Parathyroid adenoma (tissue), 2 donors: ENCODE data around the gene ITGAL.
"Not testable (repeated sequence)": the region's sequence is repeated elsewhere in the genome, so short reads cannot be mapped to it uniquely, and the experiment has no call there.

Experiments
- H2AFZ ChIP-seq: fragments of 300-600 bp; sonication (generic); one replicate; pipeline ENCODE4 v1.7.0; 2017; ENCODE audit warnings: antibody characterized with exemption, mild to moderate bottlenecking
- H3K27ac ChIP-seq: fragments of 300-600 bp; sonication (generic); one replicate; pipeline ENCODE4 v1.7.0; 2017
- H3K27me3 ChIP-seq: fragments of 300-600 bp; sonication (generic); one replicate; pipeline ENCODE4 v1.7.0; 2017; ENCODE audit warnings: low read length; ENCODE audit not compliant: control insufficient read depth, insufficient read depth
- H3K36me3 ChIP-seq: fragments of 300-600 bp; sonication (generic); one replicate; pipeline ENCODE4 v1.7.0; 2017; ENCODE audit warnings: low read length; ENCODE audit not compliant: control insufficient read depth, insufficient read depth
- H3K4me1 ChIP-seq: fragments of 300-600 bp; sonication (generic); one replicate; pipeline ENCODE4 v1.7.0; 2017; ENCODE audit warnings: control low read depth
- H3K4me2 ChIP-seq: fragments of 300-600 bp; sonication (generic); one replicate; pipeline ENCODE4 v1.7.0; 2017; ENCODE audit warnings: low read length
- H3K4me3 ChIP-seq: fragments of 300-600 bp; sonication (generic); one replicate; pipeline ENCODE4 v1.7.0; 2017; ENCODE audit warnings: low read depth, low read length
- H3K79me2 ChIP-seq: fragments of 300-600 bp; sonication (generic); one replicate; pipeline ENCODE4 v1.7.0; 2017; ENCODE audit warnings: control low read depth
- H3K9ac ChIP-seq: fragments of 300-600 bp; sonication (generic); one replicate; pipeline ENCODE4 v1.7.0; 2017; ENCODE audit warnings: mild to moderate bottlenecking
- H3K9me3 ChIP-seq: fragments of 300-600 bp; sonication (generic); one replicate; pipeline ENCODE4 v1.7.0; 2017; ENCODE audit warnings: low read length; ENCODE audit not compliant: control insufficient read depth
- CTCF ChIP-seq: fragments of 300-600 bp; sonication (generic); IDR thresholded peaks from one replicate; pipeline ENCODE4 v1.7.0; 2017; ENCODE audit warnings: antibody characterized with exemption, mild to moderate bottlenecking
- donor health status: primary hyperparathyroidism.

Gene ITGAL

GRCh38 chr16:30533748-30534367 is 61.3 kb downstream of the ITGAL start:
- Histone ChIP-seq H3K4me3 (peak overlapping the region; percentile 73), H3K9me3 (no peaks in the 10 kb centered on the region), H3K27me3 (no peaks in the 10 kb centered on the region), H3K27ac (peak overlapping the region; percentile 94), H3K79me2 (peaks cover 12% of the 10 kb centered on the region), H3K9ac (peak overlapping the region; percentile 95), H3K4me1 (peaks cover 11% of the 10 kb centered on the region), H2AFZ (peak overlapping the region; percentile 96), H3K4me2 (peak overlapping the region; percentile 76), H3K36me3 (no peaks in the 10 kb centered on the region)
- no peak for TF ChIP-seq CTCF

GRCh38 chr16:30534368-30535105 is 62.0 kb downstream of the ITGAL start, which contains the start of gene ZNF747:
Gene ZNF747 (minus strand): TSS chr16:30534858. CDS start chr16:30534679, 179 bp downstream.
- H3K79me2 ChIP-seq = peaks cover 12% of the 10 kb centered on the region
- no peaks in the 10 kb centered on the region for H3K27me3 ChIP-seq
- peak within 1 kb of the TSS; percentile 94 for H3K27ac ChIP-seq
- peak within 1 kb of the TSS; percentile 95 for H3K9ac ChIP-seq
- H2AFZ ChIP-seq = peak within 1 kb of the TSS; percentile 96
- peak within 1 kb of the TSS; percentile 76 for H3K4me2 ChIP-seq
- H3K9me3 ChIP-seq = no peaks in the 10 kb centered on the region
- no peaks in the 10 kb centered on the region for H3K36me3 ChIP-seq
- TF ChIP-seq CTCF = peak; percentile 10
- peak within 1 kb of the TSS; percentile 73 for H3K4me3 ChIP-seq
- H3K4me1 ChIP-seq = peaks cover 11% of the 10 kb centered on the region

- no peak for TF ChIP-seq CTCF
- Histone ChIP-seq H3K9me3 (no peaks in the 10 kb centered on the region), H3K27me3 (no peaks in the 10 kb centered on the region), H3K4me1 (peaks cover 11% of the 10 kb centered on the region), H3K79me2 (peaks cover 12% of the 10 kb centered on the region), H2AFZ (peak overlapping the region; percentile 96), H3K4me2 (peak overlapping the region; percentile 76), H3K36me3 (no peaks in the 10 kb centered on the region), H3K4me3 (peak overlapping the region; percentile 73), H3K27ac (peak overlapping the region; percentile 94), H3K9ac (peak overlapping the region; percentile 87)
Observed at GRCh38 chr16:30535106-30535776, 62.7 kb downstream of the ITGAL start.

GRCh38 chr16:30535777-30536190 is 63.2 kb downstream of the ITGAL start:
- Histone ChIP-seq H3K4me1 (peaks cover 11% of the 10 kb centered on the region), H2AFZ (peak overlapping the region; percentile 96), H3K36me3 (no peaks in the 10 kb centered on the region), H3K27ac (peak overlapping the region; percentile 94), H3K4me3 (peak overlapping the region; percentile 73), H3K4me2 (peak overlapping the region; percentile 76), H3K9ac (peak overlapping the region; percentile 87), H3K79me2 (peaks cover 12% of the 10 kb centered on the region), H3K27me3 (no peaks in the 10 kb centered on the region), H3K9me3 (no peaks in the 10 kb centered on the region)
- peak; percentile 61 for TF ChIP-seq CTCF

- Histone ChIP-seq H3K4me1 (peaks cover 11% of the 10 kb centered on the region), H3K79me2 (peaks cover 13% of the 10 kb centered on the region)
- H3K36me3 ChIP-seq, H3K4me3 ChIP-seq, H3K4me2 ChIP-seq, H3K27ac ChIP-seq, H3K27me3 ChIP-seq, H2AFZ ChIP-seq, H3K9ac ChIP-seq, H3K9me3 ChIP-seq: not testable (repeated sequence)
Observed at GRCh38 chr16:30536391-30537024, 64.0 kb downstream of the ITGAL start.
